K562 (cell line): ENCODE measurements around the gene CHD5. TPM values are rescaled to one million over a fixed set of nuclear protein-coding genes. Genes with fewer than 3 reads are reported as not detected.

Experiments
- ATAC-seq: fragments of 200-7000 bp; cut with Tn5 transposase; 3 replicates; pipeline ENCODE4 v1.9.1; 2020; ENCODE audit warnings: moderate library complexity
- BruUV-seq: library from RNA; stranded (reverse); fragments of 400-500 nt; replicated peaks from 2 replicates; lab custom pipeline; 2021; lab: Mats Ljungman, UMichigan
- CTCF ChIA-PET: fragments of 300-600 bp; formaldehyde crosslinking; extraction: SDS; loops from one replicate; lab custom pipeline; 2021; ENCODE audit warnings: low intra/inter-chr PET ratio; lab: Yijun Ruan, JAX
- POLR2A ChIA-PET: fragments of 300-600, 350-650 bp; sonication (Branson Sonifier 250); formaldehyde crosslinking; extraction: SDS; loops from one replicate; lab custom pipeline; 2021; ENCODE audit warnings: antibody characterized with exemption, inconsistent platforms; lab: Yijun Ruan, JAX
- DNase-seq, 4 experiments: peaks; one replicate each; pipeline versions ENCODE4 v3.0.0 to v3.0.0-alpha.2; 2011 to 2018; ENCODE audit warnings: low spot score in 3 of 4, mixed read lengths in 3 of 4; ENCODE audit errors: extremely low read depth in 1 of 4
- FAIRE-seq: peaks from 2 replicates; lab custom pipeline; 2011; peaks lifted over from hg19 to GRCh38; lab: Jason Lieb, UNC
- H2AFZ ChIP-seq: 2 replicates; pipeline ENCODE4 v1.6.0; 2011; ENCODE audit warnings: low read depth, low read length, control low read depth, inconsistent platforms
- H3K27ac ChIP-seq: fragments of 200-600 bp; 3 replicates; pipeline ENCODE4 v1.8.0; 2011; ENCODE audit warnings: low read depth, mild to moderate bottlenecking, control low read depth, inconsistent platforms, low read length, moderate library complexity, mixed read lengths; ENCODE audit errors: extremely low read depth
- H3K27me3 ChIP-seq, 2 experiments: fragments of 300-600 bp in 1 of 2; 2 replicates in 1 of 2; 3 replicates in 1 of 2; pipeline versions ENCODE4 v1.6.0 to v1.8.0; 2011; ENCODE audit warnings: inconsistent platforms in 2 of 2, low read length in 2 of 2, mild to moderate bottlenecking in 1 of 2, mixed read lengths in 1 of 2, moderate library complexity in 1 of 2; ENCODE audit not compliant: control insufficient read depth in 2 of 2, insufficient read depth in 2 of 2
- H3K36me3 ChIP-seq: fragments of 300-600 bp; 3 replicates; pipeline ENCODE4 v1.8.0; 2011; ENCODE audit warnings: mild to moderate bottlenecking, low read length, inconsistent platforms; ENCODE audit not compliant: control insufficient read depth, insufficient read depth
- H3K4me1 ChIP-seq, 2 experiments: fragments of 200-600 bp in 1 of 2; replicated peaks in 1 of 2; 2 replicates in 1 of 2; 3 replicates in 1 of 2; pipeline versions ENCODE4 v1.5.1 to v1.8.0; 2011; ENCODE audit warnings: inconsistent platforms in 2 of 2, low read length in 2 of 2, mild to moderate bottlenecking in 1 of 2, mixed read lengths in 1 of 2, moderate library complexity in 1 of 2; ENCODE audit not compliant: control insufficient read depth in 2 of 2, insufficient read depth in 2 of 2
- H3K4me2 ChIP-seq: 2 replicates; pipeline ENCODE4 v1.6.1; 2011; ENCODE audit warnings: low read length, control low read depth, inconsistent platforms, mixed read lengths; ENCODE audit not compliant: insufficient read depth
- H3K4me3 ChIP-seq: fragments of 200-600 bp; sonication (generic), shearing (Covaris generic); 2 replicates; pipeline ENCODE4 v1.5.1; 2016; ENCODE audit warnings: control low read depth, inconsistent platforms
- H3K79me2 ChIP-seq: fragments of 200-600 bp; 3 replicates; pipeline ENCODE4 v1.8.0; 2011; ENCODE audit warnings: low read length, inconsistent platforms; ENCODE audit not compliant: control insufficient read depth, insufficient read depth
- H3K9ac ChIP-seq, 2 experiments: 2 replicates each; pipeline versions ENCODE4 v1.6.0 to v1.6.1; 2011; ENCODE audit warnings: low read depth in 2 of 2, low read length in 2 of 2, control low read depth in 1 of 2, inconsistent platforms in 1 of 2, mild to moderate bottlenecking in 1 of 2, mixed read lengths in 1 of 2; ENCODE audit not compliant: insufficient read depth in 1 of 2
- H3K9me1 ChIP-seq: one replicate; pipeline ENCODE4 v1.6.0; 2011; ENCODE audit warnings: inconsistent platforms, mild to moderate bottlenecking, low read length, moderate library complexity; ENCODE audit not compliant: control insufficient read depth, insufficient read depth
- H3K9me3 ChIP-seq: replicated peaks from 2 replicates; pipeline ENCODE4 v1.5.1; 2011; ENCODE audit warnings: low read depth, low read length, inconsistent platforms; ENCODE audit not compliant: control insufficient read depth, insufficient read depth
- H4K20me1 ChIP-seq: replicated peaks from 2 replicates; pipeline ENCODE4 v1.6.1; 2011; ENCODE audit warnings: low read length, inconsistent platforms, mixed read lengths; ENCODE audit not compliant: control insufficient read depth, insufficient read depth
- C11orf30 ChIP-seq: fragments of 450-650 bp; IDR thresholded peaks from 2 replicates; pipeline ENCODE4 v1.6.1; 2016; ENCODE audit warnings: low read depth, mild to moderate bottlenecking
- NFE2 ChIP-seq: IDR thresholded peaks from 2 replicates; pipeline ENCODE4 v1.6.1; 2014; ENCODE audit warnings: antibody characterized with exemption, low read depth
- NRF1 ChIP-seq, 2 experiments: fragments of 450-650 bp; IDR thresholded peaks in 1 of 2; conservative IDR thresholded peaks in 1 of 2; 2 replicates each; pipeline ENCODE4 v1.6.1; 2014; ENCODE audit warnings: mild to moderate bottlenecking in 2 of 2
- WGBS: fragments of 100-300 bp; shearing (Covaris generic); methylation state at CpG from one replicate; pipeline ENCODE4 v1.1.6; 2016; ENCODE audit warnings: low coverage, mixed read lengths; ENCODE audit not compliant: insufficient coverage; ENCODE audit errors: missing lambda C conversion rate; 5-methylcytosine and 5-hydroxymethylcytosine counted together
- in situ Hi-C: fragments of 300-500 bp; cut with MboI; formaldehyde crosslinking; loops from 4 replicates; pipeline ENCODE4 v1.15.0; 2018; ENCODE audit warnings: inconsistent platforms, mixed read lengths
- intact Hi-C: fragments of 100-400 bp; cut with micrococcal nuclease; formaldehyde crosslinking; loops from 2 replicates; pipeline ENCODE4 v1.14.2; 2022
- polyA plus RNA-seq, 8 experiments: library from polyadenylated mRNA; depleted of rRNA in 4 of 8; stranded (reverse) in 5 of 8; unstranded in 3 of 8; fragments of >200 nt; fragmentation: Nextera tagmentation in 2 of 8; fragmentation: Illumina TruSeq in 1 of 8; extraction: Ambion mirVana in 2 of 8; extraction: Trizol in 1 of 8; gene quantifications; 2 replicates each; pipeline versions ENCODE4 v1.2.1 to v1.2.3, GENCODE V29; 2011 to 2014; ENCODE audit warnings: inconsistent platforms in 1 of 8, missing spikeins in 1 of 8
- total RNA-seq, 7 experiments: library from RNA; depleted of rRNA in 6 of 7; stranded (reverse); fragments of >200 nt in 6 of 7; fragmentation: Illumina TruSeq in 2 of 7; extraction: Trizol in 2 of 7; gene quantifications; 2 replicates each; pipeline versions ENCODE4 v1.2.1 to v1.2.3, GENCODE V29; 2011 to 2021; ENCODE audit warnings: low replicate concordance in 1 of 7

Gene CHD5
- total and polyA plus RNA-seq, 9 of the 15 experiments (the other 6 are each of a cell fraction or from before 2014, with no cell fraction given) = 0.03 to 0.52 (median 0.11) TPM; not detected in 2

- Histone ChIP-seq H3K27me3 (peaks cover 60 to 92% of the 10 kb centered on the region in 2 experiments), H3K27ac (no peak overlapping the region), H3K9me3 (no peaks in the 10 kb centered on the region), H3K9ac (no peak overlapping the region), H3K4me1 (peaks cover 0 to 10% of the 10 kb centered on the region in 2 experiments; a peak in 2 of 5 replicates), H3K36me3 (no peaks in the 10 kb centered on the region), H2AFZ (no peak overlapping the region), H3K9me1 (no peaks in the 10 kb centered on the region), H3K79me2 (no peaks in the 10 kb centered on the region), H4K20me1 (peaks cover 48% of the 10 kb centered on the region), H3K4me3 (no peak overlapping the region), H3K4me2 (no peak overlapping the region)
- no peak for TF ChIP-seq C11orf30
- WGBS = 5% methylated on average over 8 of the region's 8 CpGs
- no peak for DNase-seq
- intact Hi-C loops (no loop called here), in situ Hi-C loops (no loop called here)
- FAIRE-seq = no peak
- BruUV-seq = no TSS peak
- ChIA-PET POLR2A (no interaction called here), CTCF (no interaction called here)
- no peak for ATAC-seq
These were observed 113.4 kb downstream of the CHD5 start for GRCh38 chr1:6066680-6067079.

- no peaks in the 10 kb centered on the region for H3K9me1 ChIP-seq
- H3K36me3 ChIP-seq = no peaks in the 10 kb centered on the region
- no peaks in the 10 kb centered on the region for H3K9me3 ChIP-seq
- peaks cover 59 to 91% of the 10 kb centered on the region in 2 experiments for H3K27me3 ChIP-seq
- H4K20me1 ChIP-seq = peaks cover 44% of the 10 kb centered on the region
- in situ Hi-C loops (no loop called here), intact Hi-C loops (no loop called here)
- H3K4me1 ChIP-seq = peaks cover 0 to 5% of the 10 kb centered on the region in 2 experiments; a peak in 2 of 5 replicates
- no peak for FAIRE-seq
- H3K4me3 ChIP-seq = no peak overlapping the region
- no peak overlapping the region for H3K4me2 ChIP-seq
- DNase-seq = no peak
- CTCF ChIA-PET = no interaction called here
- BruUV-seq = no TSS peak
- POLR2A ChIA-PET = interaction anchor here (0.6 kb wide), 2 partner anchors 16 to 107 kb away, joined by 3 read pairs; no protein-coding TSS in a partner anchor
- no peak overlapping the region for H3K27ac ChIP-seq
- no peak overlapping the region for H3K9ac ChIP-seq
- 3% methylated on average over 26 of the region's 28 CpGs for WGBS
- H2AFZ ChIP-seq = no peak overlapping the region
- no peak for ATAC-seq
- TF ChIP-seq NFE2 (no peak), NRF1 (conservative IDR thresholded peaks at IDR 0.05 in 1 of 2, IDR thresholded peaks at IDR 0.05 in 1 of 2) (peak; percentile 45 to 59; a peak in 3 of 4 replicates)
- H3K79me2 ChIP-seq = no peaks in the 10 kb centered on the region
These were observed 114.8 kb downstream of the CHD5 start for GRCh38 chr1:6065093-6065858.
